GM18498 (cell line): ENCODE measurements around the gene SLC44A3.

Experiments
- ATAC-seq: cut with Tn5 transposase; IDR thresholded peaks from one replicate; pipeline ENCODE4 v1.9.1; 2021; ENCODE audit warnings: mild to moderate bottlenecking, moderate library complexity; ENCODE audit not compliant: unreplicated experiment

SLC44A3 gene

DNA sequence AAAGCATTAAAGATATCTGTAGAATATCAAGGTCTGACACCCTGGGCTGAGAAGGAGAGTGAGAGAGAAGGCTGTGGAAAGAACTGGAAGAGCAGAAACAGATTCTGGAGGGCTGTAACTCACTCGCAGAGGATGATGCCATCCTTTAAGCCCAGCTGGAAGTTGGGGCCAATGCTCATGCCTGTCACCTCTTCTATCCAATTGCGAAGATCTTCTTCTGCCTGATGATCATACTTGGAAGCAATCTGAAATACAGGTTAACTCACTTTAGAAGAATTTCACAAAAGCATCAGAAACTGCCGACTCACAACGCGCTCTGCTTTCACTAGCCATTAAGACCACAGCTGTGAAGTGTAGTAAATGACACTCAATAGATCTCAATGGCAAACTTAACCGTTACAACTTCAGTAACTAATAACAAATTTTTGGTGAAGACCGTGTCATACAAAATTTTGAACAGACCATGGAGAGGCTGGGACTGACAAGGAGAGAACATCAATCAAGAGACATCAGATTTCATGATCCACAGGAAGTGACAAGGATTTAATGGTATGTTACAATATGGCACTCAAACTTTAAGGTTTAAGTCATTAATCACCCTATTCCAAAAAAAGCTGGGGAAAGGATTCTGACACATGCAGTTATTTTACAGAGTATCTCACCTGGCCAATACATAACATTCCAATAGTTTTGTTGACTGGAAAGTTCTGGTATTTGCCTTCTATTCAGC is 83.3 kb downstream of the SLC44A3 start:
- ATAC-seq: no peak

GRCh38 chr1:94905207-94905606 is 85.0 kb downstream of the SLC44A3 start:
- no peak for ATAC-seq

- no peak for ATAC-seq
These were observed 86.2 kb downstream of the SLC44A3 start for GRCh38 chr1:94906382-94906781.

DNA sequence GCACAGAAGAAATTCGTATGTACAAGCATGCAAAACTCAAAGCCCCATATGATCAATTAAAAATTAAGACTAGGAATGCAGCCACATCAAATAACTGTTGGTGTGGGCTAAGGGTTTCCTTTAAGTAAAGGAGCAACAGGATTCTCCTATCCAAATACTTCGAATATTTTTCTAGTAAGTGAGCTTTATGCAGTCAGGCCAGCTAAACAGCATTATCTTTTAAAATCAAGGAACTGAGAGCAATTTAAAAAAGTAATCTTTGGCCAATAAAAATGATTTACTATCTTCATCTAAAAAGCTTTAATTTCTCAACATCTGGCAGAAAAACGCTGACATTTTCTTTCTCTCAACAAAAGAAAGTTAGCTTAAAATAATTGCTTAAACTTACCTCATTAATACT is 87.0 kb downstream of the SLC44A3 start:
- ATAC-seq: no peak

DNA sequence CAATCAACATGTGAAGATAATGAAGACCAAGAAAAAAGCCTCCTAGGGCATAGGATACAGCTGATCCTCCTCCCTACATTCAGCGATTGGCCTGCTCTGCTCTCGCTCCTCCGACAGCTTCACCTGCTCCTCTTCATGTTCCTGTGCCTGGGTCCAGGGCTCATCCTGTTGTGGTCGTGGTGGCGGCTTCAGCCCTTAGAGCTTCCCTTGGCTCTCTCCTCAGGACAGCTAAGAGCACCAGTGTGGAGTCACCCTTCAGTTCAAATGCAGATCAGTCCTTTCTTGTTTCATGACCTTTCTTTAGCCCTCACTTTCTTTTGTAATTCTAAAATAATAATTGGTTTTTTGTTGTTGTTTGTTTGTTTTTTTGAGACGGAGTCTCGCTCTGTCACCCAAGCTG is 88.0 kb downstream of the SLC44A3 start:
- no peak for ATAC-seq

DNA sequence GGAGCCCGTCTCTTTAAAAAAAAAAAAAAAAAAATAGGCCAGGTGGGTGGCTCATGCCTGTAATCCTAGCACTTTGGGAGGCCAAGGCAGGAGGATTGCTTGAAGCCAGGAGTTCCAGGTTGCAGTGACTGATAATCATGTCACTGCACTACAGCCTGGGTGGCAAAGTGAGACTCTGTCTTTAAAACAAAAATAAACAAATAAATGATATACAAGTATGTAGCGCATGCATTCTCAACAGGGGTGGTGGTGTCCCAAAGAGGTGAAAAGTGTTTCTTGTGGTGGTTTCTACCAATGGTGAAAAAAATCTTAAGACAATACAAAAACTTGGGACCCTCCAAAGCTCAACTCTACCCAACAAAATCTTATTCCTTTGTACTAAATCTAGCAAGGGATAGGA is 88.8 kb downstream of the SLC44A3 start:
- no peak for ATAC-seq

- ATAC-seq: no peak
These were observed 89.3 kb downstream of the SLC44A3 start for GRCh38 chr1:94909486-94909885.

DNA sequence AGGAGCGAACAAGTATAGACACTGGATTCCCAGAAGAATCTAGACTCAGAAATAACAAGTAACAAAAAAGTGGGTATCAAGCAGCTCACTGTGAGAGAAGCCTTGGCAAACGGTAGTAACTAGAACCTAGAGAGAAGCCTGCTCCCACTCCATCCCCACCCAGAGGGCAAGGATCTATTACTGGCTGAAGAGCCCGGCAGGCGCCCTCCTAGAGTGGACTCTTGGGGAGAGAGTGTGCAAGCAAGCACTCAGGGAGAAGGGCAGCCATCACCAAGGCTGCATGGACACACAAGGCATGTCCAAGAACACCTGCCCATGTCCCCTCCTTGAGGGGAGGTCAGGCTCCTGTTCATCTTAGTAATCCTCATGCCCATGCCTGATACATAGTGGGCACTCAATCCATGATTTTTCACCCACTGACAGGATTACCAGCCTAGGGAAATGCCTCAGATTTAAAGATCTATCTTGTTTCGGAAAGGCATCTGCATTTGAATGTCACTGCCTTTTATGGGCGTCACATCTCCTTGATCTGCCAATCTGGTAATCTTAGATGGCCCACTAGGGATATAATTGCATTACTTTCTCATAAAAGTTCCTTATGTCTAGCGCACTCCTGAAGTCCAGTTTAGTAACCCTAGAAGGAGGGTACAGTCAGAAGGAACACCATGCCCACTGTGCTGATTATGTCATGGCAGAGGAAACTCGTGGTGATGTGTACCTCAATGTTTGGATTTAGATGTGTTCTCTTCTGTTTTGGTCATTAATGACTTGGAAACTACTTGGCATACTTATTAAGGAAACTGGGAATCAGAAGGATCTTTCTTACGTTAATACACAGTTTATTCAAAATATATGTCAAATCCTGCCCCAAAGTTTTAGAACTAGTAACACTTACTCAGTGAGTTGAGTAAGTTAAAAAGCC is 92.4 kb downstream of the SLC44A3 start:
- no peak for ATAC-seq

- ATAC-seq: no peak
These were observed 97.1 kb downstream of the SLC44A3 start for GRCh38 chr1:94917251-94917650.

GRCh38 chr1:94919241-94920030 is 99.3 kb downstream of the SLC44A3 start:
- ATAC-seq: no peak

- no peak for ATAC-seq
These were observed 99.9 kb downstream of the SLC44A3 start for GRCh38 chr1:94920061-94920460.

- no peak for ATAC-seq
These were observed 101.8 kb downstream of the SLC44A3 start for GRCh38 chr1:94921977-94922376.

- no peak for ATAC-seq
These were observed 102.7 kb downstream of the SLC44A3 start for GRCh38 chr1:94922761-94923331.

DNA sequence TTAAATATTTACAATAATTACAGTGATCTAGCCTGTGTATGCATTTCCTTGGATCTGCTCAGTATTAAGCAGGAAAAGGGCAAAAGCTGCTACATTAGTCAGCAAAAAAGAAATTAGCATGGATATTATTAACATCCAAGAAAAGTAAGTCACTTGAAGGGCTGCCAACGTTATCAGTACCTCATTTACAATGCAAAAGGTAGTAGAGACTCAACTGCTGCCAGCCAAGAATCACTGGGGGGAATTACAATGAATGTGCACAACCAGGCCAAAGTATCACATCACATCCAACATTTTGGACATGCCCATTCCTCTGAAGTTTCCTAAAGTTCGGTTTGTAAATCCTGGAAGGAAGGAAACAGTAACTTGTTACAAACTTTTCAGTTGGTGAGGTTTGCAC is 104.8 kb downstream of the SLC44A3 start:
- ATAC-seq: no peak

DNA sequence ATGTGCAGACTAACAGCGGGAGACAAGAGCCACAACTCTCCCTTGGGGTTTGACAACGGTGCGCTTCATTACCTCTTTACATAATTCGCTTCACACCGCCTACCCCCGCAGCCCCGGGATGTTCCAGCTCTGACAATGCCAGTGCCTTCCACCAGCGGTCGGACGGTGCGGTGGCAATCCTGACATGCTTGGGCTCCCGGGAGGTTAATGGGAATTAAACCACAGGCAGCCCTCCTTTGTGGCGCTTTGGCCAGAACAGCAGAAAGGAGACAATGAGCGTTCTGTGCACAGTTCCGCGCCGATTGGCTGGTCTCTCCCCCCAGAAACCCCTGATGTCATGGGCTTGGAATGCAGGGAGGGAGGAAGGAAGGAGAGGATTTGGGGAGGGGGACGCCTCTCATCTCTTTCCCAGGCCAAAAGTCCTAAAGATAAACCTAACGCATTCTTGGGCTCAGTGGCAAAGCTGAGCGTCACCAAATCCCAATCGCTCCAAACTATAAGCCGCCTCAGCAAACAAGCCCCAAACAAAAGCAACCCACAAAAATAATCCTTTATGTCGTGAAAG is 105.5 kb downstream of the SLC44A3 start:
- ATAC-seq: no peak

GRCh38 chr1:94926126-94926914 is 106.2 kb downstream of the SLC44A3 start:
- peak; percentile 26 for ATAC-seq

GRCh38 chr1:94926915-94927404 is 106.8 kb downstream of the SLC44A3 start, which contains the start of gene CNN3:
Gene CNN3 (minus strand): TSS chr1:94927110. CDS start chr1:94926894, 216 bp downstream.
- ATAC-seq: peak; percentile 88

DNA sequence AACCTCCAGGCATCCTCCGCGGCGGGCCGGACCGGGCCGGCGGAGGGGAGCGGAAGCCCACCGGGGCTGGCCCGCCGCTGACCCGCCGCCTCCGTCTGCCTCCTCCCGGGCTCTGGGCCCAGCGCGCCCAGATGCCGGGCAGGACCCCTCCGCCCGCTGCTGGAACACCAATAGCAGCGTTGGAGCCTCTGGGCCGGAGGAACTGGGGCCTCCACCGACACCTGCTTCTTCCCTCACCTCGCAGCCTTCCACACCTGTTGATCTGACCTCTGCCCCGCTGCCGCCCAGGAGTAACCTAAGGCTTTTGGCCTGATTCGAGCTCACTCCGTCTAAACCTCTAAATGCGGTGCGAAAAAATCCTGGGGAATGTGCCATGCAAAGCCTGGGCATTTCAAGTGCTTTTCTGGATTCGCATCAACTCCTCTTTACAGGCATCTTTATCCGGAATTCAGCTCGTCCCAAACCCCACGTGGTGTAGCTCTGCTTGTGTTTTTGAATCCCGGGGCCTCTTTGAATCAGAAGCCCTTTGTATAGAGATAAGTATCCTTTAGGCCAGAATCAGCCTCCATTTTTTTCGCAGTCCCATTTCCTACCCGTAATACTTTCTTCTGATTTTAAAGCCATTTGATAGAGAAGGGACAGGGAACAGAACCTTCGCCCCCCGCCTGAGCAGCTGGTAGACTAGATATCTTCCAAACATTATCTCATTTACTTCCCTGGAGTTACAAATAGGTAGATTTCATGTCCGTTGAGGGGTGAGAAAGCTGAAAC is 107.4 kb downstream of the SLC44A3 start:
- ATAC-seq: no peak
